Endothelial cell of umbilical vein (primary cell): ENCODE data around the gene GDPGP1. TPM values are rescaled to one million over a fixed set of nuclear protein-coding genes. Genes with fewer than 3 reads are reported as not detected.

Experiments
- BruUV-seq: library from RNA; stranded (reverse); fragments of 400-500 nt; replicated peaks from 2 replicates; lab custom pipeline; 2021; lab: Mats Ljungman, UMichigan
- CTCF ChIA-PET: fragments of 300-600, 350-600 bp; sonication (Branson Sonifier 250); formaldehyde crosslinking; loops from one replicate; lab custom pipeline; 2021; ENCODE audit warnings: antibody characterized with exemption, inconsistent platforms; lab: Charles Lee
- POLR2A ChIA-PET: fragments of 300-600, 350-600 bp; sonication (Branson Sonifier 250); formaldehyde crosslinking; loops from one replicate; lab custom pipeline; 2021; ENCODE audit warnings: antibody characterized with exemption, inconsistent platforms; lab: Charles Lee
- DNase-seq: peaks from one replicate; pipeline ENCODE4 v3.0.0-alpha.2; 2011; ENCODE audit warnings: low read depth, low spot score
- FAIRE-seq: peaks from 2 replicates; lab custom pipeline; 2011; peaks lifted over from hg19 to GRCh38; lab: Jason Lieb, UNC
- H2AFZ ChIP-seq: 2 replicates; pipeline ENCODE4 v1.6.0; 2012; ENCODE audit warnings: low read depth, low read length, control low read depth, inconsistent platforms
- H3K27ac ChIP-seq: 2 replicates; pipeline ENCODE4 v1.5.1; 2011; ENCODE audit warnings: low read depth, mild to moderate bottlenecking, control low read depth, low read length, moderate library complexity; ENCODE audit not compliant: insufficient read depth
- H3K27me3 ChIP-seq, 2 experiments: 2 replicates each; pipeline versions ENCODE4 v1.6.0 to v1.6.1; 2011; ENCODE audit warnings: low read length in 2 of 2, mixed read lengths in 1 of 2; ENCODE audit not compliant: control insufficient read depth in 2 of 2, insufficient read depth in 2 of 2
- H3K36me3 ChIP-seq, 2 experiments: 2 replicates in 1 of 2; 3 replicates in 1 of 2; pipeline ENCODE4 v1.5.1; 2011; ENCODE audit warnings: low read length in 2 of 2, mild to moderate bottlenecking in 1 of 2, moderate library complexity in 1 of 2; ENCODE audit not compliant: control insufficient read depth in 2 of 2, insufficient read depth in 2 of 2; ENCODE audit errors: extremely low read depth in 1 of 2
- H3K4me1 ChIP-seq: 3 replicates; pipeline ENCODE4 v1.5.1; 2011; ENCODE audit warnings: mild to moderate bottlenecking, low read length; ENCODE audit not compliant: control insufficient read depth, insufficient read depth; ENCODE audit errors: extremely low read depth
- H3K4me2 ChIP-seq: 2 replicates; pipeline ENCODE4 v1.6.1; 2011; ENCODE audit warnings: low read length, control low read depth, mixed read lengths; ENCODE audit not compliant: insufficient read depth
- H3K4me3 ChIP-seq, 3 experiments: fragments of 200-600 bp in 1 of 3; sonication (generic), shearing (Covaris generic) in 1 of 3; replicated peaks in 1 of 3; 2 replicates each; pipeline ENCODE4 v1.5.1; 2011 to 2016; ENCODE audit warnings: control low read depth in 3 of 3, low read length in 3 of 3, mild to moderate bottlenecking in 2 of 3, inconsistent platforms in 1 of 3, low read depth in 1 of 3, moderate library complexity in 1 of 3; ENCODE audit not compliant: insufficient read depth in 1 of 3
- H3K79me2 ChIP-seq: 2 replicates; pipeline ENCODE4 v1.6.0; 2012; ENCODE audit warnings: low read length, inconsistent platforms; ENCODE audit not compliant: control insufficient read depth, insufficient read depth
- H3K9ac ChIP-seq: replicated peaks from 2 replicates; pipeline ENCODE3; 2011; ENCODE audit warnings: low read length, control low read depth; ENCODE audit not compliant: insufficient read depth; ENCODE audit errors: extremely low read depth
- H3K9me1 ChIP-seq: replicated peaks from 3 replicates; pipeline ENCODE4 v1.6.0; 2011; ENCODE audit warnings: mild to moderate bottlenecking, low read length; ENCODE audit not compliant: control insufficient read depth, insufficient read depth; ENCODE audit errors: extremely low read depth
- H3K9me3 ChIP-seq: replicated peaks from 2 replicates; pipeline ENCODE4 v1.5.1; 2012; ENCODE audit warnings: low read length, inconsistent platforms; ENCODE audit not compliant: control insufficient read depth, insufficient read depth
- H4K20me1 ChIP-seq: replicated peaks from 2 replicates; pipeline ENCODE3; 2011; ENCODE audit warnings: mild to moderate bottlenecking, low read length; ENCODE audit not compliant: control insufficient read depth, insufficient read depth; ENCODE audit errors: extremely low read depth
- EZH2 ChIP-seq: IDR thresholded peaks from 2 replicates; pipeline ENCODE4 v1.6.1; 2012; ENCODE audit warnings: borderline replicate concordance, low read depth, mild to moderate bottlenecking, moderate library complexity, low read length, inconsistent platforms; ENCODE audit not compliant: severe bottlenecking
- FOS ChIP-seq: IDR thresholded peaks from 2 replicates; pipeline ENCODE4 v1.6.1; 2011; ENCODE audit warnings: mild to moderate bottlenecking, low read length, moderate library complexity, borderline replicate concordance; ENCODE audit not compliant: insufficient read depth
- GATA2 ChIP-seq: IDR thresholded peaks from 2 replicates; pipeline ENCODE4 v1.7.0; 2011; ENCODE audit warnings: low read depth, mild to moderate bottlenecking, moderate library complexity, mixed read lengths, low read length; ENCODE audit not compliant: insufficient read length, insufficient read depth
- JUN ChIP-seq: IDR thresholded peaks from 2 replicates; pipeline ENCODE4 v1.6.1; 2011; ENCODE audit warnings: borderline replicate concordance, low read depth; ENCODE audit not compliant: insufficient read length, insufficient read depth
- MYC ChIP-seq: IDR thresholded peaks from one replicate; pipeline ENCODE4 v1.6.1; 2011; ENCODE audit warnings: mild to moderate bottlenecking, low read depth, low read length
- POLR2A ChIP-seq: IDR thresholded peaks from 2 replicates; pipeline ENCODE4 v1.6.1; 2012; ENCODE audit warnings: low read depth, mild to moderate bottlenecking, control low read depth, low read length
- POLR2AphosphoS5 ChIP-seq: IDR thresholded peaks from 2 replicates; pipeline ENCODE4 v1.6.1; 2012; ENCODE audit warnings: low read depth, mild to moderate bottlenecking, control low read depth, low read length, moderate library complexity; ENCODE audit not compliant: insufficient read depth
- dilution Hi-C: fragments of 300-500 bp; cut with MboI; formaldehyde crosslinking; loops from one replicate; pipeline ENCODE4 v1.15.0; 2019; ENCODE audit warnings: low sequenced_read_pairs; ENCODE audit not compliant: extremely low pct_ligation_motif_present
- intact Hi-C: fragments of 100-400 bp; cut with micrococcal nuclease; formaldehyde crosslinking; loops from one replicate; pipeline ENCODE4 v1.10.0; 2022
- polyA plus RNA-seq, 4 experiments: library from polyadenylated mRNA; depleted of rRNA in 3 of 4; stranded (reverse) in 3 of 4; unstranded in 1 of 4; fragments of >200 nt; gene quantifications; 2 replicates each; pipeline versions ENCODE4 v1.2.1 to v1.2.3, GENCODE V29; 2011 to 2012; ENCODE audit warnings: missing spikeins in 1 of 4
- total RNA-seq: library from RNA; stranded (reverse); gene quantifications from 2 replicates; pipeline ENCODE4 v1.2.3, GENCODE V29; 2021
- TF ChIP-seq, protein P1 (sequence below), 2 donors: IDR thresholded peaks; 1 replicate in 1 of 2; 2 replicates in 1 of 2; pipeline ENCODE4 v1.5.1; 2011; ENCODE audit warnings: low read length in 2 of 2, mild to moderate bottlenecking in 2 of 2, moderate library complexity in 2 of 2, control low read depth in 1 of 2, inconsistent platforms in 1 of 2, low read depth in 1 of 2; ENCODE audit not compliant: insufficient read depth in 1 of 2; ENCODE audit errors: extremely low read depth in 1 of 2
- TF ChIP-seq, protein P2 (sequence below): IDR thresholded peaks from 2 replicates; pipeline ENCODE4 v1.6.1; 2011; ENCODE audit not compliant: insufficient read depth, insufficient read length

The GDPGP1 gene
- total and polyA plus RNA-seq, 2 donors (not counting 3 experiments of a cell fraction or from before 2014, with no cell fraction given) = 4.8 to 7.2 TPM

DNA sequence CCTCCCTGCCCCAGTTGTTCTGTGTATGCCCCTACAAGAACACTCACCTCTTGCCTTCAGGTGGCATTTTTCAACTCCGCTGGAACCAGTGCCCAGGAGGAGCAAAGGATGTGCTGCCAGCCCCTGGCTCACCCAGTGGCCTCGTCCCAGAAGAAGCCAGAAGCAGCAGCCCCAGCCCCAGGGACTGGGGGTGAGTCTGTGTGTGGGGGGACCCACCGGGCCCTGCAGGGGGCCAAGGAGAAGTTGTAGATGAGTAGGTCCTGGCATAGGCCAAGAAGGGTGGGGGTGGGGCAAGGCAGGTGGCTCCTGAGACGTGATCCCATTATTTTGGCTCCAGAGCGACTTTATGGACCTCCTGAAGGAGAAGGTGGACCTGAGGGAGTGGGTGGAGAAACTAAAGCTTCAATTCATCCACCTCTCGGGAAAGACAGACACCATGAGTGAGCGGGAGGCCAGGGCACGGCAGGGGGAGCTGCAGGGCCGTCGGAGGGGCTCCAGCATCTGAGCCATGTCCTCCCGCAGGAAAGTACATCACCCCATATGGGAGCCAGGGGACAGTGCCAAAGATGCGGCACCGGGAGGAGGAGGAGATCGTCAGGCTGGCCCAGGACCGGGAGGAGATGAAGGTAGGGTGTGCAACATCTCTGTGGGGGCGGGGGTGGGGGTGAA, 60.7 kb downstream of the GDPGP1 start:
- POLR2A ChIA-PET = no interaction called here
- no peaks in the 10 kb centered on the region for H3K9me3 ChIP-seq
- H3K9me1 ChIP-seq = no peaks in the 10 kb centered on the region
- peaks cover 0 to 1% of the 10 kb centered on the region in 2 experiments for H3K27me3 ChIP-seq
- TF ChIP-seq POLR2AphosphoS5 (no peak), POLR2A (no peak), FOS (no peak), EZH2 (no peak), MYC (no peak), JUN (no peak), GATA2 (no peak)
- TF ChIP-seq, protein P1, sequence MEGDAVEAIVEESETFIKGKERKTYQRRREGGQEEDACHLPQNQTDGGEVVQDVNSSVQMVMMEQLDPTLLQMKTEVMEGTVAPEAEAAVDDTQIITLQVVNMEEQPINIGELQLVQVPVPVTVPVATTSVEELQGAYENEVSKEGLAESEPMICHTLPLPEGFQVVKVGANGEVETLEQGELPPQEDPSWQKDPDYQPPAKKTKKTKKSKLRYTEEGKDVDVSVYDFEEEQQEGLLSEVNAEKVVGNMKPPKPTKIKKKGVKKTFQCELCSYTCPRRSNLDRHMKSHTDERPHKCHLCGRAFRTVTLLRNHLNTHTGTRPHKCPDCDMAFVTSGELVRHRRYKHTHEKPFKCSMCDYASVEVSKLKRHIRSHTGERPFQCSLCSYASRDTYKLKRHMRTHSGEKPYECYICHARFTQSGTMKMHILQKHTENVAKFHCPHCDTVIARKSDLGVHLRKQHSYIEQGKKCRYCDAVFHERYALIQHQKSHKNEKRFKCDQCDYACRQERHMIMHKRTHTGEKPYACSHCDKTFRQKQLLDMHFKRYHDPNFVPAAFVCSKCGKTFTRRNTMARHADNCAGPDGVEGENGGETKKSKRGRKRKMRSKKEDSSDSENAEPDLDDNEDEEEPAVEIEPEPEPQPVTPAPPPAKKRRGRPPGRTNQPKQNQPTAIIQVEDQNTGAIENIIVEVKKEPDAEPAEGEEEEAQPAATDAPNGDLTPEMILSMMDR (IDR thresholded peaks at IDR 0.05; ENCODE audit: extremely low read depth in 1 of 2, insufficient read depth in 1 of 2, low read depth in 1 of 2, low read length in 2 of 2) = no peak
- TF ChIP-seq, protein P2, sequence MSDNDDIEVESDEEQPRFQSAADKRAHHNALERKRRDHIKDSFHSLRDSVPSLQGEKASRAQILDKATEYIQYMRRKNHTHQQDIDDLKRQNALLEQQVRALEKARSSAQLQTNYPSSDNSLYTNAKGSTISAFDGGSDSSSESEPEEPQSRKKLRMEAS = no peak
- no peak overlapping the region for H3K27ac ChIP-seq
- no peak overlapping the region for H3K4me3 ChIP-seq
- dilution Hi-C loops (no loop called here), intact Hi-C loops (no loop called here)
- no peaks in the 10 kb centered on the region for H3K36me3 ChIP-seq
- H3K79me2 ChIP-seq = no peaks in the 10 kb centered on the region
- BruUV-seq = no TSS peak
- DNase-seq (no peak), FAIRE-seq (no peak)
- CTCF ChIA-PET = interaction anchor here (1.4 to 3.4 kb wide), 5 partner anchors 7 to 591 kb away, joined by 3 to 30 read pairs (median 12); no protein-coding TSS in a partner anchor
- no peak overlapping the region for H3K9ac ChIP-seq
- no peaks in the 10 kb centered on the region for H4K20me1 ChIP-seq
- H3K4me2 ChIP-seq = no peak overlapping the region
- no peak overlapping the region for H2AFZ ChIP-seq
- no peaks in the 10 kb centered on the region for H3K4me1 ChIP-seq
